ENCODE data around the gene CTNNA2. TPM values are rescaled to one million over a fixed set of nuclear protein-coding genes. Genes with fewer than 3 reads are reported as not detected.

CTNNA2 gene
- total RNA-seq, 6 donors from 2014 or later = not detected

DNA sequence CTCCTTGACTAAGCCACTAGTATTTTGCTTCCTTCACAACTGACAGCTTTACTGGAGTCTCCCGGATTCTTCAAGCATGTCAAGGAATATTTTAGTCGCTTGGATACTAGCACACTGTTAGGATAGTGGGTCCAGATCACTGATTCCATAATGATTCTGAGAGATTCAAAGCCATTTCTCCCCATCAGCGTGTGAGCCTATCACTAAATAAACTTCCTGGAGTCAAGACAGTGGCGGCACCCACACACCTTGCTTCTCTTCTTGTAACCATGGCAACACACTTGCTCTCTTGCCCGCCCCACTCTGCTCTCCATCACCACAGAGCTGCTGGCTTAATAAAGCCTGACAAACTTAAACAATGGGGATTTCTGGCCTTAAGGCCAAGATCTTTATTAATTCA is 546.6 kb downstream of the CTNNA2 start:
- no peaks in the 10 kb centered on the region for H3K36me3 ChIP-seq
- H3K9me3 ChIP-seq = no peaks in the 10 kb centered on the region
- H3K4me3 ChIP-seq = no peak overlapping the region
- TF ChIP-seq POLR2AphosphoS5 (IDR thresholded peaks at IDR 0.05) (no peak), POLR2A (IDR thresholded peaks at IDR 0.05) (no peak), EP300 (IDR thresholded peaks at IDR 0.05) (no peak)
- TF ChIP-seq, protein P1, sequence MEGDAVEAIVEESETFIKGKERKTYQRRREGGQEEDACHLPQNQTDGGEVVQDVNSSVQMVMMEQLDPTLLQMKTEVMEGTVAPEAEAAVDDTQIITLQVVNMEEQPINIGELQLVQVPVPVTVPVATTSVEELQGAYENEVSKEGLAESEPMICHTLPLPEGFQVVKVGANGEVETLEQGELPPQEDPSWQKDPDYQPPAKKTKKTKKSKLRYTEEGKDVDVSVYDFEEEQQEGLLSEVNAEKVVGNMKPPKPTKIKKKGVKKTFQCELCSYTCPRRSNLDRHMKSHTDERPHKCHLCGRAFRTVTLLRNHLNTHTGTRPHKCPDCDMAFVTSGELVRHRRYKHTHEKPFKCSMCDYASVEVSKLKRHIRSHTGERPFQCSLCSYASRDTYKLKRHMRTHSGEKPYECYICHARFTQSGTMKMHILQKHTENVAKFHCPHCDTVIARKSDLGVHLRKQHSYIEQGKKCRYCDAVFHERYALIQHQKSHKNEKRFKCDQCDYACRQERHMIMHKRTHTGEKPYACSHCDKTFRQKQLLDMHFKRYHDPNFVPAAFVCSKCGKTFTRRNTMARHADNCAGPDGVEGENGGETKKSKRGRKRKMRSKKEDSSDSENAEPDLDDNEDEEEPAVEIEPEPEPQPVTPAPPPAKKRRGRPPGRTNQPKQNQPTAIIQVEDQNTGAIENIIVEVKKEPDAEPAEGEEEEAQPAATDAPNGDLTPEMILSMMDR (IDR thresholded peaks at IDR 0.05) = no peak
- DNase-seq (no peak), ATAC-seq (ENCODE audit: low FRiP score in 2 of 2) (no peak)
- WGBS, 2 donors = 78 to 90% methylated on average over 5 of the region's 5 CpGs
- no peaks in the 10 kb centered on the region for H3K27me3 ChIP-seq
- H3K4me1 ChIP-seq = peaks cover 0 to 4% (median 0%) of the 10 kb centered on the region in 4 donors
- no peak overlapping the region for H3K27ac ChIP-seq

DNA sequence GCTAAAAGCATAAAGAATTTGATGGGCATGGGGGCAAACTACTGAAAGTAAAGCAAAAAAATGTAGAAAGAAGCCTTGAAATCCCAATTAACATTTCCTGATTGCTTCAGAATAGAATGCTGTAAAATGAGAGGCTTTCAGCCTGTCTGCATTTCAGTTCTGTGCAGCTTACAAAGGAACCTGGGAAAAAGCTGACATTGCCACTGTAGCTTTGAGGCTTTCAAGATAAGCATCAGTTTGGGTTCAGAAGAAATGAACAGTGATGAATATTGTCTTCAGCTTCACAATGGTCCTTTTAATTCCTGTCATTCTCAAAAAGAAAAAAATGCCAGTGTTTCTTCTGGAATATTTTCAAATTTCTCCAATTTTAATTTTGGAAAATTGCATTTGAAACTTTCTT is 549.0 kb downstream of the CTNNA2 start:
- Histone ChIP-seq H3K27me3 (no peaks in the 10 kb centered on the region), H3K4me3 (no peak overlapping the region), H3K4me1 (no peaks in the 10 kb centered on the region), H3K9me3 (no peaks in the 10 kb centered on the region), H3K27ac (no peak overlapping the region), H3K36me3 (no peaks in the 10 kb centered on the region)
- DNase-seq = no peak
- ATAC-seq (ENCODE audit: low FRiP score in 2 of 2) = no peak
- no peak for TF ChIP-seq POLR2A (IDR thresholded peaks at IDR 0.05)
- TF ChIP-seq, protein P1 (IDR thresholded peaks at IDR 0.05) = no peak
- no peak for TF ChIP-seq EP300 (IDR thresholded peaks at IDR 0.05)
- TF ChIP-seq POLR2AphosphoS5 (IDR thresholded peaks at IDR 0.05) = no peak

DNA sequence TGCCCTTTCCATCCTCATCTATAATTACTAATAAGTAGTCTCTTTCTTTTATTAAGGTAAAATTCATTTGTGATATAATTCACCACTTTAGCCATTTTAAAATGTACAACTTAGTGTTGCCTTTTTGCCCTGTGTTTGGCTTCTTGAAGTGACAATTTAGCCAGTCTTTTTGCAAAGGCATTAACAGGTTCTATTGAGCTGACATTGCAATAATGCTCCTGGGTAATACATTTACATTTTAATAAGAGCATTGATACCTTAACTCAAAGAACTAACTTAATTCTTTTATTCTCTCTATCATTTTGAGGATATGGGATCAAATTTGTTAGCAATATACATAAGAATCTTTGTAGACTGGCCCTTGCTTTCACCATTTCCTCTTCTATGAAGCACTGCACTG is 549.4 kb downstream of the CTNNA2 start:
- no peaks in the 10 kb centered on the region for H3K27me3 ChIP-seq
- DNase-seq (no peak), ATAC-seq (ENCODE audit: low FRiP score in 2 of 2) (no peak)
- H3K4me1 ChIP-seq = no peaks in the 10 kb centered on the region
- H3K4me3 ChIP-seq = no peak overlapping the region
- H3K36me3 ChIP-seq = no peaks in the 10 kb centered on the region
- no peak overlapping the region for H3K27ac ChIP-seq
- no peaks in the 10 kb centered on the region for H3K9me3 ChIP-seq
- TF ChIP-seq, protein P1 (IDR thresholded peaks at IDR 0.05) = no peak
- TF ChIP-seq POLR2A (IDR thresholded peaks at IDR 0.05) (no peak), POLR2AphosphoS5 (IDR thresholded peaks at IDR 0.05) (no peak), EP300 (IDR thresholded peaks at IDR 0.05) (no peak)

DNA sequence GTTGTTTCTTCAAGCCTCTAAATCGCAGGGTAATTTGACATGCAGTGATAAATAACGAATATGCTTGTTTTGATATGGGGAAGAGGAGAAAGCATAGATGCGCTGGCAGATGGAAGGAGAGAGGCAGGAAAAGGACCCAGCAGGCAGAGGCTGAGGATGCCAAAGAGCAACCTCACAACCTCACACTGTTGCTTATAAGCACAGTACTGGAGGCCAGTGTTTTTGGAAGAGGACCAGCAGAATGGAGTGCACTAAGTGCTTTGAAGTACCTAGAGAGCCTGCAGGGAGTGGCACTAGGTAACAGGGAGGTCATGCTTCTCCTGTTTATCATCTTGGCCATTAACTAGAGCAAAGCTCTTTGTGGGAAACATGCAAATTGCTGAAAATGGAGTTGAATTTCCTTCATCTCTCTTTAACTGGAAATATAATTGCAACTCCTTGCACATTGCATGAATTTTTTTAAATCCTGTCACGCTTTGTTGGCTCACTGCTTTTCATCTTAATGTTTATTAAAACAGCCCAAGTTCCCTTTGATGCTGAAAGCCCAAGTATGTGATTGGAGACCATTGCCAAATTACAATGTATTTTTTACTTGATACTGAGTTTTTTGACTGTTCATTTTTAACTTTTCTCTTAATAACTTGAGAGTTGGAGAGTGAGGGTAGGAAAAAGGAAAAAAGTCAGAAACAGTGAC is 555.3 kb downstream of the CTNNA2 start:
- Histone ChIP-seq H3K27me3 (no peaks in the 10 kb centered on the region), H3K36me3 (no peaks in the 10 kb centered on the region), H3K9me3 (no peaks in the 10 kb centered on the region), H3K4me3 (no peak overlapping the region), H3K4me1 (peaks cover 0 to 4% (median 0%) of the 10 kb centered on the region in 4 donors), H3K27ac (no peak overlapping the region)
- DNase-seq (peak in 1 of 2 donors; percentile 73), ATAC-seq (ENCODE audit: low FRiP score in 2 of 2) (peak; percentile 63 to 93)
- TF ChIP-seq POLR2AphosphoS5 (IDR thresholded peaks at IDR 0.05) = peak in 1 of 2 donors; percentile 31
- no peak for TF ChIP-seq POLR2A (IDR thresholded peaks at IDR 0.05)
- 49 to 63% methylated on average over 4 of the region's 4 CpGs for WGBS, 2 donors

DNA sequence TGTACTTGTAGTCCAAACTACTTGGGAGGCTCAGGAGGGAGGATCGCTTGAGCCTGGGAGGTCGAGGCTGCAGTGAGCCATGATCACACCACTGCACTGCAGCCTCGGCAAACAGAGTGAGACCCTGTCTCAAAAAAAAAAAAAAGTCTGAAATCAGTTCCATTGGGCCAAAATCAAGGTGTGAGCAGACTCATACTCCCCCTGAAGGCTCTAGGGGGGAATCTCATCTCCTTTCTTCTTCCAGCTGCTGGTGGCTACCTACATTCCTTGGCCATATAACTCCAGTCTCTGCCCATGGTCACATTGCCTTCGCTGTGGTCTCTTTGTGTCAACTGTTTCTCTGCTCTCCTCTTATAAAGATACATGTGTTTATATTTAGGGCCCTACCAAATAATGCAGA is 557.7 kb downstream of the CTNNA2 start:
- H3K27ac ChIP-seq = no peak overlapping the region
- H3K36me3 ChIP-seq = no peaks in the 10 kb centered on the region
- H3K27me3 ChIP-seq = no peaks in the 10 kb centered on the region
- TF ChIP-seq, protein P1 (IDR thresholded peaks at IDR 0.05) = no peak
- TF ChIP-seq POLR2A (IDR thresholded peaks at IDR 0.05) (no peak), POLR2AphosphoS5 (IDR thresholded peaks at IDR 0.05) (no peak), EP300 (IDR thresholded peaks at IDR 0.05) (no peak)
- no peaks in the 10 kb centered on the region for H3K9me3 ChIP-seq
- no peak for DNase-seq
- 88 to 92% methylated on average over 4 of the region's 4 CpGs for WGBS, 2 donors
- no peak overlapping the region for H3K4me3 ChIP-seq
- no peak for ATAC-seq (ENCODE audit: low FRiP score in 2 of 2)
- peaks cover 0 to 4% (median 0%) of the 10 kb centered on the region in 4 donors for H3K4me1 ChIP-seq
